PC-9 (cell line): Measurements from ENCODE around the gene BCL3.

Experiments used
- EZH2 ChIP-seq: fragments of 200-600 bp; sonication (generic); IDR thresholded peaks from 2 replicates; pipeline ENCODE4 v1.8.0; 2017; ENCODE audit warnings: antibody characterized with exemption, low read depth
- TF ChIP-seq, protein P1 (sequence below): fragments of 200-600 bp; sonication (generic); conservative IDR thresholded peaks from 2 replicates; pipeline ENCODE4 v1.6.1; 2017; ENCODE audit warnings: mixed run types, antibody characterized with exemption, mild to moderate bottlenecking, moderate library complexity

DNA sequence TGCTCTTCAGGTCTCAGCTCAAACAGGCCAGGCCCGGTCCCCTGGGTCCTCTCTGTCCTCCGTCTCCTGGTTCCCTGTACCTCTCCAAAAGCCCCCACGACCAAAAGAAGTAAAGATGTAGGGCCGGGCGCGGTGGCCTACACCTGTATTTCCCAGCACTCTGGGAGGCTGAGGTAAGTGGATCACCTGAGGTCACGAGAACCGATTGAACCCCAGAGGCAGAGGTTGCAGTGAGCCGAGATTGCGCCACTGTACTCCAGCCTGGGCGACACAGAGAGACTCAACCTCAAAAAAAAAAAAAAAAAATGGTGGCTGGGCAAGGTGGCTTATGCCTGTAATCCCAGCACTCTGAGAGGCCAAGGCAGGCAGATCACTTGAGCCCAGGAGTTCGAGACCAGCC is 22.0 kb upstream of the BCL3 start:
- TF ChIP-seq, protein P1, sequence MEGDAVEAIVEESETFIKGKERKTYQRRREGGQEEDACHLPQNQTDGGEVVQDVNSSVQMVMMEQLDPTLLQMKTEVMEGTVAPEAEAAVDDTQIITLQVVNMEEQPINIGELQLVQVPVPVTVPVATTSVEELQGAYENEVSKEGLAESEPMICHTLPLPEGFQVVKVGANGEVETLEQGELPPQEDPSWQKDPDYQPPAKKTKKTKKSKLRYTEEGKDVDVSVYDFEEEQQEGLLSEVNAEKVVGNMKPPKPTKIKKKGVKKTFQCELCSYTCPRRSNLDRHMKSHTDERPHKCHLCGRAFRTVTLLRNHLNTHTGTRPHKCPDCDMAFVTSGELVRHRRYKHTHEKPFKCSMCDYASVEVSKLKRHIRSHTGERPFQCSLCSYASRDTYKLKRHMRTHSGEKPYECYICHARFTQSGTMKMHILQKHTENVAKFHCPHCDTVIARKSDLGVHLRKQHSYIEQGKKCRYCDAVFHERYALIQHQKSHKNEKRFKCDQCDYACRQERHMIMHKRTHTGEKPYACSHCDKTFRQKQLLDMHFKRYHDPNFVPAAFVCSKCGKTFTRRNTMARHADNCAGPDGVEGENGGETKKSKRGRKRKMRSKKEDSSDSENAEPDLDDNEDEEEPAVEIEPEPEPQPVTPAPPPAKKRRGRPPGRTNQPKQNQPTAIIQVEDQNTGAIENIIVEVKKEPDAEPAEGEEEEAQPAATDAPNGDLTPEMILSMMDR, result no peak
- no peak for TF ChIP-seq EZH2
